Skeletal muscle cell (primary cell): ENCODE measurements around the gene POLR3B.
"Not testable (repeated sequence)": the region's sequence is repeated elsewhere in the genome, so short reads cannot be mapped to it uniquely, and the experiment has no call there.

Experiments used
- DNase-seq: peaks from one replicate; pipeline ENCODE4 v3.0.0-alpha.2; 2010; ENCODE audit warnings: low read depth
- H3K4me3 ChIP-seq: 2 replicates; pipeline ENCODE4 v1.5.1; 2011; ENCODE audit warnings: low read depth, mild to moderate bottlenecking, control low read depth, low read length, moderate library complexity

Gene POLR3B

DNA sequence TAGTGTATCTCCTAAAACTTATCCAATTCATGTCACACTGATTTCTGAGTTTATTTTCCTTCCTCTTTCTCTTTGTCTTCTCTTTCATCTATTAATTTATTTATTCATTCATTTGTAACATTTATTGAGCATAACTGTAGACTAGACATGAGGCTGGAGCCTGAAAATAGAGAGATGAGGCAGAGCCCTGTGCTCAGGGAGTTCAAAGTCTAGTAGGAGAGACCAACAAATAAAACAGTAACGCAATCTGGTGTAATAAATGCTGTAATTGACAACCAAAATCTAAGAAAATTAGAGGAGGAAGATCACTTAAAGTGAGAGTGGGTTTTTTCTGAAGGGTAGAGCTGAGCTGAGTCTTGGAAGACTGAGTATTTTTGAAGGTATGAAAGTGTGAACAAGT, 87.5 kb downstream of the POLR3B start:
- no peak for DNase-seq
- no peak overlapping the region for H3K4me3 ChIP-seq

- no peak overlapping the region for H3K4me3 ChIP-seq
- DNase-seq: no peak
These were observed 88.4 kb downstream of the POLR3B start for GRCh38 chr12:106445959-106446358.

- DNase-seq: no peak
- no peak overlapping the region for H3K4me3 ChIP-seq
These were observed 89.0 kb downstream of the POLR3B start for GRCh38 chr12:106446419-106447092.

- H3K4me3 ChIP-seq: no peak overlapping the region
- DNase-seq: no peak
These were observed 94.8 kb downstream of the POLR3B start for GRCh38 chr12:106452309-106452708.

DNA sequence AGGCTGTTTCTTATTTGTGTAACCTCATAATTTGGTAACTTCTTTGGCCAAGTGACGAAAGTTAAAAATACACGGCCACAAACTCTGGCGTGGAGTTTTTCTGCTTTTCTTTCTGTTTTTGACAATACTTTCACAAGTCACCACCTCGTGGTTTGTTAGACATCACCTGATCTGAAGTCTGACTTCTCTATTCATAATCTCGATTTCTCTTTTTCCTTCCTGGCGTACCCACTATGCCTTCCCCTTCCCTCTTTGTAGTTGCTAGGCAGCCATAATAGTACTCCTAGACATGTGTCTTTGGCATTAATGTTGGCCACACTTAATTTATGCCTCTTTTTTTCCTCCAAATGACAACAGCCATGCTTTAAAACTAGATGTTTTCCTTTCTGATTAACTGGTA, 97.6 kb downstream of the POLR3B start:
- DNase-seq: no peak
- no peak overlapping the region for H3K4me3 ChIP-seq

GRCh38 chr12:106459124-106459523, 101.6 kb downstream of the POLR3B start:
- H3K4me3 ChIP-seq: no peak overlapping the region
- DNase-seq: no peak

- DNase-seq: no peak
- H3K4me3 ChIP-seq: no peak overlapping the region
These were observed 102.0 kb downstream of the POLR3B start for GRCh38 chr12:106459534-106459933.

DNA sequence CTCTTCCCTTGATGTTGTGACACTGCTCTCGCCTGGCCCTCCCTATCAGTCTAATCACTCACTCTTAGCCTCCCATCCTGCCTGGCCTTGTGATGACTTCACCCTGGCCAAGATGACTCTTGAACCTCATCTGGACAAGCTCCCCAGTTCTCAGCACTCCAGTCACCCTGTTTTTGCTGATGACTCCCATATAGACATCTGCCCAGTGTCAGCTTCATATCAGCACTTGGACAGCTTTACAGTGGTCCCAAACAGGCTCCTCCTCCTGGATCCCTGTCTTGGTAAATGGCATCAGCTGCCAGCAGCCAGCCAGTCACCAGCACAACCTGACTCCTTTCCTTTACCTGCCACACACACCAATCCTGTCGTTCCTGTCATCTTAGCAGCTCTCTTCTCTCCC, 104.2 kb downstream of the POLR3B start:
- DNase-seq: no peak
- no peak overlapping the region for H3K4me3 ChIP-seq

DNA sequence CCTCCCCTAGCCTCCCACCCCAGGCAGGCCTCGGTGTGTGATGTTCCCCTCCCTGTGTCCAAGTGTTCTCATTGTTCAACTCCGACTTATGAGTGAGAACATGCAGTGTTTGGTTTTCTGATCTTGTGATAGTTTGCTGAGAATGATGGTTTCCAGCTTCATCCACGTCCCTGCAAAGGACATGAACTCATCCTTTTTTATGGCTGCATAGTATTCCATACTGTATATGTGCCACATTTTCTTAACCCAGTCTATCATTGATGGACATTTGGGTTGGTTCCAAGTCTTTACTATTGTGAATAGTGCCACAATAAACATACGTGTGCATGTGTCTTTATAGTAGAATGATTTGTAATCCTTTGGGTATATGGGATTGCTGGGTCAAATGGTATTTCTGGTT, 108.1 kb downstream of the POLR3B start:
- not testable (repeated sequence) for H3K4me3 ChIP-seq, DNase-seq

- not testable (repeated sequence) for H3K4me3 ChIP-seq, DNase-seq
These were observed 118.1 kb downstream of the POLR3B start for GRCh38 chr12:106475662-106476061.

GRCh38 chr12:106477627-106478026, 120.1 kb downstream of the POLR3B start:
- not testable (repeated sequence) for DNase-seq, H3K4me3 ChIP-seq

GRCh38 chr12:106480251-106480650, 122.7 kb downstream of the POLR3B start:
- DNase-seq: no peak
- no peak overlapping the region for H3K4me3 ChIP-seq

- H3K4me3 ChIP-seq: no peak overlapping the region
- no peak for DNase-seq
These were observed 123.7 kb downstream of the POLR3B start for GRCh38 chr12:106481246-106481645.

GRCh38 chr12:106487664-106488063, 130.1 kb downstream of the POLR3B start:
- no peak for DNase-seq
- H3K4me3 ChIP-seq: no peak overlapping the region

DNA sequence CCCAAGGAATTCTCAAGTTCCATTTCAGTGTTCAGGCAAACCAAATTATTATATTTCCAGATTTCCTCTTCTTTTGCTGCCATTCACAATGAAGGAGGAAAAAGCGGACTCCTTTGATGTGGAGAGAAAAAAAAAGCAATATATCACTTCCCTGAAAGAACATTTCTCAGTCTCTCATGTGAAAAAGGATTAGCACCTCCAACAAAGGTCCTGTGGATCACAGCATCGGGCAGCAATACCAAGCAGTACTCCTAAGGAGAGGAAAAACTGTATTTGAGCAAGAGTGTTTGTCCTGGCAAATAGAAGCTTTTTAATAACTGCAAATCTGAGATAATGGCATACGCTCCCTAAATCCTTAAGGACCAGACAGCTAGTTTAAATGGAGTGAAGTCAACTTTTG, 131.3 kb downstream of the POLR3B start:
- no peak for DNase-seq
- H3K4me3 ChIP-seq: no peak overlapping the region

- no peak for DNase-seq
- no peak overlapping the region for H3K4me3 ChIP-seq
These were observed 132.7 kb downstream of the POLR3B start for GRCh38 chr12:106490264-106490663.

- no peak for DNase-seq
- no peak overlapping the region for H3K4me3 ChIP-seq
These were observed 135.3 kb downstream of the POLR3B start for GRCh38 chr12:106492857-106493256.

DNA sequence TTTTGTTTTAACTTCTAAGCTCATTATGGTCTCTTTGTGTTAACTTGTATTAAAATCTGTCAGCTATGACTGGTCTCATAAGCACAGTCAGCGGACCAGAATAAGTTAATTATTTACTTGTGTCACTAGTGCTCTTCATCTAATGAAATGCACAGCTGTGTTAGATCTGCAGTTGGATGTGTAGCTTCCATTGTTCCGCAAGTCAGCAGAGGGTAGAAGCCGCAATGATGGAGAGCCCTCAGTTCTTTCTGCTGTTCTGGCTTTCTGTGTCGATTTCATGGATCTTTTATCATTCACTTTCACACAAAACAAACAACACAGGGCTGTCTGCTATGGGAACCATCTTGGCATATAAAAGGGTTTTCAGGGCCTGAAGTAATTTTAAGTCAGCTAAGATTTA, 136.0 kb downstream of the POLR3B start:
- no peak overlapping the region for H3K4me3 ChIP-seq
- no peak for DNase-seq

GRCh38 chr12:106495354-106495965, 137.9 kb downstream of the POLR3B start:
- no peak overlapping the region for H3K4me3 ChIP-seq
- DNase-seq: no peak

- peak; percentile 4 for DNase-seq
- H3K4me3 ChIP-seq: no peak overlapping the region
These were observed 140.5 kb downstream of the POLR3B start for GRCh38 chr12:106498056-106498455.

DNA sequence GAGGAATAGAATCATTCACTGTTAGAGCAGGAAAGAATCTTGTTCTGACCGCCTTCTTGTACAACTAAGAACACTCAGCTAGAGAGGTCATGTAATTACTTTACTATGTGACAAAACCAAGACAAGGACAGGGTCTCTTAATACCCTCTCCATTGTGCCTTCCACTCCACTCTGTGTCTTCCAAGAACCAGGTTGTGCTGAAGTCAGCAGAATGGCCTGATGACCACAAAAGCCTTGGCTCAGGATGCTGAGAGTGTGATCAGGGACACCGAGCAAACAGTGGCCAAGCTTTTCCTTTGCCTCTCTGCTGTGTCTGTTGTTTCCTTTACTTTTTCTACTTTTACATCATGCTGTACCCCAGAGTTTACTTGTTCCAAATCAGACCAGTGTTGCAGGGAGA, 142.1 kb downstream of the POLR3B start:
- no peak overlapping the region for H3K4me3 ChIP-seq
- no peak for DNase-seq
